AG09309 (cell line): Measurements from ENCODE around the gene FAM78A.
A peak's percentile ranks its signal among the peaks of the same experiment; 100 is the strongest.

Experiments
- DNase-seq: peaks from one replicate; pipeline ENCODE4 v3.0.0-alpha.2; 2010; ENCODE audit warnings: low read depth
- H3K4me3 ChIP-seq: 2 replicates; pipeline ENCODE4 v1.5.1; 2011; ENCODE audit warnings: mild to moderate bottlenecking, low read depth, low read length, moderate library complexity; ENCODE audit not compliant: control insufficient read depth
- CTCF ChIP-seq: IDR thresholded peaks from 2 replicates; pipeline ENCODE4 v1.5.1; 2011; ENCODE audit warnings: mild to moderate bottlenecking, low read depth, low read length, inconsistent platforms; ENCODE audit not compliant: insufficient read depth, control insufficient read depth; ENCODE audit errors: missing control alignments

The FAM78A gene

GRCh38 chr9:131308906-131309529 lies 32.7 kb upstream of the FAM78A start:
- no peak for DNase-seq
- no peak for TF ChIP-seq CTCF

GRCh38 chr9:131308452-131308851 lies 32.1 kb upstream of the FAM78A start:
- TF ChIP-seq CTCF: no peak
- DNase-seq: no peak
- no peak overlapping the region for H3K4me3 ChIP-seq

More at GRCh38 chr9:131308906-131309529, 32.7 kb upstream of the FAM78A start:
- H3K4me3 ChIP-seq: no peak overlapping the region

- DNase-seq: no peak
- no peak for TF ChIP-seq CTCF
- H3K4me3 ChIP-seq: no peak overlapping the region
Observed at GRCh38 chr9:131307974-131308373, 31.7 kb upstream of the FAM78A start.

GRCh38 chr9:131306397-131307004 lies 30.2 kb upstream of the FAM78A start:
- TF ChIP-seq CTCF: no peak
- no peak for DNase-seq
- no peak overlapping the region for H3K4me3 ChIP-seq

GRCh38 chr9:131304676-131305355 lies 28.5 kb upstream of the FAM78A start:
- H3K4me3 ChIP-seq: no peak overlapping the region
- peak; percentile 5 for DNase-seq
- no peak for TF ChIP-seq CTCF

- no peak for DNase-seq
- no peak for TF ChIP-seq CTCF
- H3K4me3 ChIP-seq: no peak overlapping the region
Observed at GRCh38 chr9:131303381-131304321, 27.3 kb upstream of the FAM78A start.
